Stimulated activated CD8-positive, alpha-beta memory T cell treated with anti-CD3 and anti-CD28 coated beads, Interleukin-2, amount 100 ng/mL, for 1 hour (primary cell): ENCODE measurements around the gene SPOCK2.

ENCODE experiments used
- DNase-seq, 2 donors: peaks; one replicate each; pipeline ENCODE4 v3.0.0-alpha.2; 2020; ENCODE audit warnings: low read depth in 2 of 2

SPOCK2 gene

DNA sequence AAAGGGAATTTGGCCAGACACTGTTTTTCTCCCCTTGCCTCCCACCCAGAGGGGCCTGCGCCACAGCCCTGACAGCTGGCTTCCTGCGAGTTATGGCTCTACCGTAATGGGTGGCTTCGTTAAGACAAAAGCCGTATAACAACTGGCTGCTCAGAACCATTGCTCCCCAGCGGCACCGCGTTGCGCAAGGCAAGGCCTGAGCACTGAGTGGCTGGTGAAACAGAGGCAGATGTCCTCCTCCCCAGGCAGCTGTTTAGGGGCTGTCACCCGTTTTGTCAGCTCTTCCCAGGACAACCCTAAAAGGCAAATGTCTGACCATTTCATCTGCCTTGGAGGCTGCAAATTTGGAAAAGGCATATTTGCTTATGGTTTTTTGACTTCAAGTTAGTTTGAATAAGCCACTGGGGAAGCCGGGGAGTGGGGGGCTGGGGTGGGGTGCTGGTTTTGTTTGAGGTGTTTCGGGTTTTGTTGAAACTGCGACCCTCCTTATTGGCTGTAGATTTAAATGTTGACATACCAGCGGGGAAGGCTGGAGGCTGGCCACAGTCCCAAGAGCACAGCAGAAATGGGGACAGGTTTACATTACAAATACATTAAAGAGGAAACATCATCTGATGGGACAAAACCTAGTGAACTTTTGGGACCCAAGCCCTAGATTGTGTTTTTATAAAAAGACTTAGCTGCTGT, 681 bp upstream of the SPOCK2 start:
- peak in 1 of 2 donors; percentile 17 for DNase-seq

DNA sequence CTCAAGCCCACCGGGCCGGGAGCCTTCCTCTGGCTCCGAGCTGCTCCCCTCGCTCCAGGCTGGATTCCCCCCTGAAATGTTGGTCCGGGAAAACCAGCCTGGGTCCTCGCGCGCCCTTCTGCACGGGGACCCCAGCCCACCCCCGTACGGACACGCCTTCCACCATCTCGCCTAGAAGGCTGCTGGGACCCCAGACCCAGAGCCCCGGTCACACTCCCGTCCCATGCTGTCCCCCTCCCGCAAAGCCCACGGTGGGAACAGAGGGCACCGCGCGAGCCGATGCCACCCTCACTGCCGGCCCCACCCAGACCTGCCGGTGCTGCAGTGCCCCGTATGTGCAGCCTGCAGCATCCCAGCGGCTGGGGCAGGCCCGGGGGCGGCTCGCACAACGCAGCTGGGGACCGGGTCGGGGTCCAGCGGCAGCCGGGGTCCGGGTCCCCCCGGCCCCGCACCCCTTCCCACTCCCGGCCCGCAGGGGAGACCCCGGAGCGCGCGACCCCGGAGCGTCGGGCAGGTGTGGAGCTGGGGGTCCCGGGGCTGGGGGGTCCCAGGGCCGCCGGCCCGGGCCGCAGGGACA, 871 bp downstream of the SPOCK2 start:
- peak; percentile 21 to 31 for DNase-seq

DNA sequence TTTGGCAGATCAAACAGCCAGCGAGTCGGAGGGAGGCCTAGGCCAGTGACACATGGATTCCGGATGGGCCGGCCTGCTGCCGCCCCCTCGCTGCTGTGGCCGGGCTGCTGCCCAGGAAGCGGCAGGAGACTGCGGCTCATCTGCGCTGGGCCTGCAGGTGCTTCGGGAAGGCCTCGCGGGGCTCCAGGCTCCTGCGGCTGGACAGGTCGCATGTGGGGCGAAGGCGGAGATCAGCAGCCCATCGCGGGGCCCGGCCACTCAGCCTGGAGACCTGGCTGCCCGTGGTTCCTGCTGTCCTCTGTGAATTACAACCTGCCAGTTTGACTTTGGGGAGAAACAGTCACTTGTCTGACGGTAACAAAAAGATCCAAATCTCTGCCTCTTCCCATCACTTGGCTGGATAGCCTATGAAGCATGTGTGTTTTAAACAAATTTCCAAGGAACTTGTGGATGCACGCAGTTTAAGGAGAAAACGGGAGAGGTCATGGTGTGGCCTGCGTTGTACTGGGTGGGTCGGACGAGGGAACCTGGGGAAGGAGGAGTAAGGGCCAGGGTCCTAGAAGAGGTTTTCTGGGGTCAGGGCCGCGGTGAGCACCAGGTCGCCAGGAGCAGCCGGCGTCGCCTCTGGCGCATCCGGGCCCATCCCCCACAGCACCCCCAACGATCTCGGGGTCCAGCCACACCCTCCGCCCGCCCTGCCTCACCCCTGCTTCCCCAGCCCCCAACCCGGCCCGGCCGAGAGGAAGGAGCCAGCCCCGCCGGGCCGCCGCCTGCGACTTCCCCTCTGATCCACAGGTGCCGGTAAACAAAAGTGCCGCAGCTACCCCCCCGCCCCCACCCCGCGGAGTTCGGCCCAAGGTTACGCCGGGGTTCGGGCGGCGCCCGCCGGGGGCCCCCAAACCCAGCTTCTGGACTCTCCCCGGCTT, 1.6 kb downstream of the SPOCK2 start:
- peak; percentile 46 to 48 for DNase-seq

DNA sequence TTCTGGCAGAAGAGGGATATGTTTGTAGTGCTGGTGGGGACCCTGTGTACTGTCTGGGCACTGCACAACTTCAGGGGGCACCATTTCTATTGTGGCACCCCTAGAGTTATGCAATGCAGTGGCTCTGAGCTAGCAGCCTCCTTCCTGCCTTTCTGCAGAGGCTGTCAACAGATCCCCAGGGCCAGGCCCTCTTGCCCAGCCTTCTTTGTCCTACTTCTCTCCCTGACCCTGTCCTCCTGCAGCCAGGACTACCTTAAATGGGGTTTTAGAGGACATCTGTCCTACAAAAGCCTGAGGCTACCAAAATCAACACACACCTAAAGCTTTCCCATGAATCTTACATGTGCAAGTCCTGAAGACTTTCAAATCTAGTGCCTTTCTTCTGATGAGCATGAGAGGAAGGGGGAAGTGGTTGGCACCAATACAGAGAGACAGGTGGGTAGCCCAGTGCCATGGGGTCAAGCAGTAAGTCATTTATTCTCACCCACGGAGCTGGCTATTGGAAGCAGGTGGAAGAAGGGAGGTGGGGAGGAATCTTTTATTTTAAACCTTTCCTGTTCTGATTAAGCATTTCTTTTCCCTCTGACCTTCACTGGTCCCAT, 2.4 kb downstream of the SPOCK2 start:
- DNase-seq, result no peak

DNA sequence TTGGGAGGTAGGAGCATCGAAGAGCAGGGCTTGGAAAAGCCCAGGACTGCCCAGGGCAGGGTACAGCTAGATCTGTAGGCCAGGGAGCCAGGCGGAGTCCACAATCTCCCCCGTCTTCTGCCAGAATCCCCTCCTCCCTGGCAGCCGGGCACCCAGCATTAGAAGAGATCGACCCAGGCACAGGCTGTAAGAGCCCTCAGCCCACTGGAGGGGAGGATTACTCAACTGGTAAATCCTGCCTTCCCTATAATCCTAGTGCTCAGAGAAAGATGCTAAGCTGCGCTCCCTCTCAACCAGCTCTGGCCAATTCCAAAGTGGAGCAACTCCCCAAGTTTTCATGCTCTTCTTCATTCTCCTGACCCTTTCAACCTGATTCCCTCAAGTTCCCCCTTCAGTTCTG, 3.2 kb downstream of the SPOCK2 start:
- DNase-seq, result no peak

DNA sequence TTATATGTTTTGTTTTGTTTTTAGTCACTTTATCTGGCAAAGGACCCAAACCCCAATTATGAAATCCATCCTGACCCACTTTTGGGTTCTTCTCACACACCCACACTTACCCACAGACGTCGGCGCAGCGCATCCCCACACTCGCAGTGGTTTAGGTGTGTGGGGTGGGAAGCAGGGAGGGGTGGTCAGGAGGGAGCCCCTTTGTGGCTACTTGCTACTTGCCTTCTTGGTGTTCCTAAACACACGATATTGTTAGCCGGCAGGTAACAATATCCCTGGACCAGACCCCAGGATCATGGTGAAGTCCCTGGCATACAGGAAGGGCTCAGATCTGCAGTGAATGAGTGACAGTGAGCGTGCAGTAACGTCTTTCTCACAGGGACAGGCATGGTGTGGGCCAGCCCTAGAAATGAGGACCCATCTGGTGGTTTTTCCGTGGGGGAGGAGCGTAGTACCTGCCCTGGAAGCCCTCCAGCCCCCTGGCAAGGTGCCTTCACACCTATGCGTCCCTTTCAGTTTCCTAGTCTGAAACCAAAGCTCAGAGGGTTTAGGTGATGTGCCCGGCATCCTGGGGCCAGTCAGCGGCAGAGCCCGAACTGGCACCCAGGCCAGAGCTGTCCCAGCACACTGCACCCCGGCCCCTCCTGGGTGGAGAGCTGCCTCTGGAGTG, 4.4 kb downstream of the SPOCK2 start:
- peak in 1 of 2 donors; percentile 23 for DNase-seq

DNA sequence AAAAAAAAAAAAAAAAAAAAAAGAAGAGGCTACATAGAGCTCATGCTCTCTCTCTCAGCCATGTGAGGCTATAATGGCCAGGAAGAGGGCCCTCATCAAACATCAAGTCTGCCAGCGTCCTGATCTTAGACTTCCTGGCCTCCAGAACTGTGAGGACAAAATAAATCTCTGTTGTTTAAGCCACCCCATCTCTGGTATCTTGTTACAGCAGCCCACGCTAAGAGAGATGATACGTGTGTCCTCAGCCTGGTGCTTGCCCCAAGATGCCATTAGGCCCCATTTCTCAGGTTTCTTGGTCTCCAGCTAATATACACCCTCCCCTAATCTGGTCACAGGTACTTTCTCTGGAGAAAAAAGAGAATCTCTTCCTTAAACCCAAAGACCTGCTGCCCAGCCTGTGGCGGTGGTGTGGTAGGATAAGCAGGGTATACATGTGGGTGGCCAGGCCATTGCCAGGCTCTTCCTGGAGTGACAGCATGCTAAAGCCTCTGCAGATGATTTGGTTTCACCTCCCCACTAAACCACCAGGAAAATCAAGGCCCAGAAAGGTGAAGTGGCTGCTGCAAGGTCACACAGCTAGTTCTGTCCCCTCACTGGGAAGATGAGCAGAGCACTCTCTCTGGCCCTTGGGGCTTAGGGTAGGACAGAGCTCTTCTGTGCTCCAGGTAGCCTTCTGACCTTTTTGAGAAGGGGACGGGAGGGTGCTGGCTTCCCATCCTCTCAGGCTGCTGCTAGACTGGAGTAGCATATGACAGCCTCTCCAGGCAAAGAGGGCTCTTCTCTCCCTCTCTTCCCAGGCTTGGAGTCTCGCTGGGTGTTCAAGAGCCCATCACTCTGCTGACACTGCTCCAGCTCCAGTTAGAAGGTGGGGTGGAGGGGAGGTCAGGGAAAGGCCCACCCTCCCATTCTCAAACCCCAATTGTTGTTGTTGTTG, 5.2 kb downstream of the SPOCK2 start:
- no peak for DNase-seq

DNA sequence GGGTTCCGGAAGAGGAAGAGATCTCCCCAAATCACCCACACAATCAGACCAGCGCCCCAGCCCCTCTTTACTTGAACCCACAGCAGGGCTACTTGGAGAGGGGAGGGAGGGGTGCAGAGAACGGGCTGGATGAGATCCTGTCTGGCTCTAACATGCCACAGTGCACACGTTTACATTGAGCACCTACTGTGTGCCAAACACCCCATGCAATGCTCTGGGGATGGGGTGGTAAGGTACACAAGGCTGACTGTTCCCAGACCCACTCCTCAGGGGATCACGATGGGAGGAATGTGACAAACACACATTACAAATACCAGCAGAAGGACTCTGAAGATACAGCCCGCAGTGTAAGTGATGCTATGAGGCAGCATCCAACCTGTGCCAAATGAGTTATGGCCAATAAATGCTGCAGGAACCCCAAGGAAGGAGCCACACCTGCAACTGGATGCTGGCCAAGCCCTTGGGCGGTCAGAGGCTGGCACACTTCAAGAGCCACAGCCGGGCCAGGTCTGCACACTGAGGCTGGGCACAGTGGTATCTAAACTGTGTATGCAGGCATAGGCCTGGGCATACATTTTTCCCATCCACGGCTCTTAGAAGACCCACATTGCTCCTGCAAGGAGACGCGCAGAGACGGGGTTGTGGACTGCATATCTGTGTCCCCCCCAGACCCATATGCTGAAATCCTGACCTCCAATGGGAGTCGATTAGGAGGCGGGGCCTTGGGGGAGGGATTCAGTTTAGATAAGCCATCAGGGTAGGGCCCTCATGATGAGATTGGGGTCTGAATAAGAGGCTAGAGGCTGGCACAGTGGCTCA, 6.4 kb downstream of the SPOCK2 start:
- DNase-seq, result no peak

DNA sequence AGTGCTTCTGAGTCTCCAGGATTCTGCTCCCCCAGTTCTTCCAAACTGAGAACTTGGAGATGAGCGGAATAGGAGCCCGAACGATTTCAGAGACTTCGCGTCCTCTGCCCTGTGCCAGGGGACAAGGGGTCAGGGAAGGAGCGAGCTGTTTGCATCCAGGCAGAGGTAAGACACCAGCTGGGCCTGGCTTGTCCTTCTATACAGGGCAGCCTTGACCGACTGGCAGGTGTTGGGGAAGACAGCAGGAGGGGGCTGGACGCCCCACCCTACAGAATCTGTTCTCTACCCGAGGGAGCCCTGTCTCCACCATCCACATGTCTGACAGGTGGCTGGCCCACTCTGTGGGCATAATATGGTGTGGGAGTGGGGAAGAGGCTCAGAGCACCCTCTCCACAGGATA, 7.1 kb downstream of the SPOCK2 start:
- no peak for DNase-seq

DNA sequence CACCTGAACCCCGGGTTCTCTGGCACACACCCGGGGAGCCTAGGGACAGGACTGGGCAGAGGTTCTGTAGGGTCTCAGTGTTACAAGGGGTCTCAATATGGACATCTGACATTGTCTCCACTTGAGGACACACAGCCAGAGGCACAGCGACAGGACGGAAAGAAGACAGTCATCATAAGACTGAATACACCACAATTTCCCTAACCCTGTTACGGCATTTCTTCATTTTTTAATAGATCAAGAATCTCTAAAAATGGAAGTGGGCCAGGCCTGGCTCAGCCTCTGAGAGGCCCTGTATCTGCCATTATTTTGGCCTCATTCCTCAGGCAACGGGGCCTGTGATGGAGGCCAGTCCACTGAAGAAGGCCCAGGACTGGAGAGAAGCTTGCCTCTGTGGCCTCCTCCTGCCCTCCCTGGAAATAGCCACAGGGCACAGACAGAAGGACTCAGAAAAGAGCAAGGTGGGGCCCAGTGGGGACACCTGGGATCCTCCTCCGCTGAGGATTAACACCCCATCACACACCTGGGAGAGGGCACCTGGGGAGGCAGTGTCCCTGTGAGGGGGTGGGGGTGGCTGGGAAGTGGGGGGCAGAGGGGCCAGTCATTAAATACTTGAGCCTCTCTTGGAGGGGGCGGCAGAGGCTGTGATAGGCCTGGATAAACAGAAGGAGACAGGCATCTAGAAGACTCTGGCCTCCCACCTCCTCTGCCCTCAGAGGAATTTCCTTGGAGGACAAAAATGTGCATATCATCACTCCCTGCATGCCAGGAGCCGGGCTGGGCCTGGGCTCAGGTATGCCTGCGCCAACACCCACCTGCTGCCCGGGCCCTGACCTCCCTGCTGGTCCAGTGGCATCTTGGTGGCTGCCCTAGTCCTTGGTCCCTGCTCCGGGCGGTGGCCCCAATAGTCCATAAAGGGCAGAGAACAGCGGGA, 8.0 kb downstream of the SPOCK2 start:
- DNase-seq, result no peak

DNA sequence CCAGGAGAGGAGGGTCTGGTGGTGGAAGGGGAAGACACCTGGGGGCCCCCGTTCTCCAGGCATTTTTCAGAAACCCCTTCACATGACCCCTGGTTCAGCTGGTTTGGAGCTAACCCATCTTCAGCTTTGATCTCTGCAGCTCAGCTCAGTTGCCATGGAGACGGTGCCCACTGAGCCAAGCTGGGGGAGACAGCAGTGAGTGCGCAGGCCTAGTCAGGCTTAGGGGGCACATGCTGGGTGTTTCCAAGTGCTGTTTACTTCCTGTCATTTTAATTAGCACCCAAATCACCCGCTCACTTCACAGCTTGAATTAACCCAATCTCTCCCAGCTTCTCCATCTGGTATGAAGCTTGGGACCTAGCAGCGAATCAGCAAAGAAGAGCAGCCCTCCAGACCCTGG, 9.0 kb downstream of the SPOCK2 start:
- DNase-seq, result peak; percentile 44 to 67

DNA sequence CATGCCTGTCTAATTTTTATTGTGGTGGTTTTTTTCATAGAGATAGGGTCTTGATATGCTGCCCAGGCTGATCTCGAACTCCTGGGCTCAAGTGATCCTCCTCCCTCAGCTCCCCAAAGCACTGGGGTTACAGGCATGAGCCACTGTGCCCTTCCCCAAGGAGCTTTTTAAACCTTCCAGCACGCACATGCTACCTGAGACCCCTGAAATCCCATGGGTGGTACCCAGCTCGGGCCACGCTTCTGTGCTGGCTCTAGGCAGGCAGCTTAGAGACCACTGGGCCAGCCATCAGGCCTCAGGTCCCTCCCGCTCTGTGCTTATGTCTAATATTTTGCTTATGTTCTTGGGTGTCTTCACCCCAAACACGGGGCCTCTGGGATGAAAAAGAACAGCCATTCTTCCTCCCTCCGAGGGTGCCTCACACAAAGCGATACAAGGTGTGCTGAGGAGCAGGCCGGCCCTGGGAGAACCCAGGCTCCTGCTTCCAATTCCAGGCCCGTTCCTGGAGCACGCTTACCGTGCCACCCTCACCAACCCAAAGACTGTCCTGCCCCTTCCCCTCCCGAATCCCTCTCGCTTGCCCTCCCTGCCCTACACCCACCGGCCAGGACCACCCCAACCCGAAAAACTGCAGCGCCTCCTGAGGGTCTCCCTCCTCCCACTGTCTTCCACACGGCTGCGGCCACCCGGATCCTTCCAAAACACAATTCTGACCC, 10.9 kb downstream of the SPOCK2 start:
- no peak for DNase-seq

DNA sequence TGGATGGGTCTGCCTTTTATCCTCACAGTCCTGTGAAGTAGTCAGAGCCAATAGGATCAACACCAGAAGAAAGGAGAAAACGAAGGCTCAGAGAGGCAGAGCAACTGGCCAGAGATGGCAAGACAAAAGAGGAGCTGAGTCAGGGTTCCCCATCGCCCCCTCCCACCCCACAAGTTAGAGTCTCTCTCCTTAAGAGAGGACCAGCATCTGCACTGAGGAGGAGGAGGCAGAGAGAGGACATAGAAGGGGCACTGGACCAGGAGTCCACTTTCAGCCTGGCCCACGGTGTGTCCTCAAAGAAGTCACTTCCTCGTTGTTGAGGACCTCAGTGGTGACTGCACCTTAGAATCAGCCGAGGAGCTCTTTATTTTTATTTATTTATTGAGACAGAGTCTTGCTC, 11.6 kb downstream of the SPOCK2 start:
- DNase-seq, result no peak

DNA sequence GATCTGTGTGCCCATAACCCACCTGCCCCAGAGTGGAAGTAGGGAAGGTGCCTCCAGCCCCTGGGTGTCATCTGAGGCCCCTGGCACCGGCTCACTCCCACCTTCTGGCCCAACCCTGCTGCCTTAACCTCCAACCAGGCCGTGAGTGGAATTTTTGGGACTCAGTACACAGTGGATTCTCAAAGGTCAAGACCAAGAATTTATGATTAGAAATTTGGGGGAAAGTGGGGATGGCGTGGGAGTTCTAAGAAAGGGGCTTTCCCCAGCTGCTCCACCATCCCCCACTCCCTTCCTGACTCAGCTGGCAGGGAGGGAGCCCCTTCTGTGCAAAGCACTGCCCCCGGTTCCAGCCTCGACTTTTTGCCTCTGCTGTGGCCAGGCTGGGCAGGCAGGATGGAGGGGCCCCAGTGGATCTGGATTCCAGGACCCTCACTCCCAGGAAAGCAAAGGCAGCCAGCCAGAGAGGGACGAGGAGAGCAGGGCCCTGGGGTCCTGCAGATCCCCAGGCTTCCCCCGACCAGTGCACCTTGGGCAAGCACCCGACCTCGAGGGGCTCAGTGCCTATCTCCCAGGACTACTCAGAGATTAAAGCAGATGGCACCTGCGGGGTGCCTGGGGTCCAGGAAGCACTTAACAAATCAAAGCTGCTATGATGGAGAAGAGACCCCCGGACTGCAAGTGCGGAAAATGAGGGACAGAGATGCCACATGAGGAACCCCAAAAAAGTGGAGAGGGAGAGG, 12.8 kb downstream of the SPOCK2 start:
- no peak for DNase-seq

DNA sequence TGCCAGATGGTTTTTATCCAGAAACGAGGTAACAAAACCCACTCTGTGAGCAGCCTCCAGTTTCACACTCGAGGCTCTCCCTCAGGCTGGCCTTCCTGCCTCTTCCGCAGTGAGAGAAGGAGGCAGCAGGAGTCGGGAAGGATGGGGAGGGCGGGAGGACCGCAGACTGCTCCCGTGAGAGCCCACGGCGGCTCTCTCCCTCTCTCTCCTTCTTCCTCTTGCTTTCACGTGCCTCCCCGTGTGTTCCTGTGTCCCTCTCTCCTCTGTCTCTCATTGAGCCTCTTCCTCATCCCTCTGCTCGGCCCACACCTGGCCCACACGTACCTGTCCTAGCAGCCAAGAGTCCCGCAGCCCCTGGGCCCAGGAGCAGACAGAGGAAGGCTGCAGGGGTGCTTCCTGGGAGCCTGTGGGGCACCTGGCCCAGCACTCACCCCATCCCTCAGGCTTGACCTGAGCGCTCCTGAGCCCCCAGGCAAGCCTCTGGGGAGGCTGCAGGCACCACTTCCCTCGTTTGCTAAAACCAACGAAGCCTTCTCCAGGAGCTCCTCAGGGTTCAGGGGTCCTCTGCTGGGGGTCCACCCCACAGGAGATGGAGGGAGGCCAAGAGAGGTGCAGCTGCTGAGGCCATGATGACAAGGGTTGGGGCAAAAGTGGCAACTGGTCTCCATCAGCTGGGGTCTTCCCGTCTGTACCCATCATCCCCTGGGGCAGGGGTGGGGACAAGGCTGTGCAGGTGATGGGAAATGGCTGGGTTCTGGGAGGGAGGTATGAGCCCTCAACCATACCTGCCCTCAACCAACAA, 13.6 kb downstream of the SPOCK2 start:
- DNase-seq, result no peak
